Activated gamma-delta T cell treated with anti-CD3 and anti-CD28 coated beads, Interleukin-2, amount 50 U/mL, for 16 hours (primary cell): ENCODE results near the gene EMX2.
"Not testable (repeated sequence)": the region's sequence is repeated elsewhere in the genome, so short reads cannot be mapped to it uniquely, and the experiment has no call there.

Experiments used
- DNase-seq: peaks from one replicate; pipeline ENCODE4 v3.0.0-alpha.2; 2020; ENCODE audit warnings: low read depth

EMX2 gene

DNA sequence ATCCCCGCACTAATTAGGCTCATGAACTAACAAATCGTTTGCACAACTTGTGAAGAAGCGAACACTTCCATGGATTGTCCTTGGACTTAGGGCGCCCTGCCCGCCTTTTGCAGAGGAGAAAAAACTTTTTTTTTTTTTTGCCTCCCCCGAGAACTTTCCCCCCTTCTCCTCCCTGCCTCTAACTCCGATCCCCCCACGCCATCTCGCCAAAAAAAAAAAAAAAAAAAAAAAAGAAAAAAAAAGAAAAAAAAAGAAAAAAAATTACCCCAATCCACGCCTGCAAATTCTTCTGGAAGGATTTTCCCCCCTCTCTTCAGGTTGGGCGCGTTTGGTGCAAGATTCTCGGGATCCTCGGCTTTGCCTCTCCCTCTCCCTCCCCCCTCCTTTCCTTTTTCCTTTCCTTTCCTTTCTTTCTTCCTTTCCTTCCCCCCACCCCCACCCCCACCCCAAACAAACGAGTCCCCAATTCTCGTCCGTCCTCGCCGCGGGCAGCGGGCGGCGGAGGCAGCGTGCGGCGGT is at the start of gene EMX2:
EMX2 (plus strand) TSS at position 41 of the 519 bp plus-strand sequence. CDS start 522 bp downstream, outside the sequence.
- DNase-seq: no peak

DNA sequence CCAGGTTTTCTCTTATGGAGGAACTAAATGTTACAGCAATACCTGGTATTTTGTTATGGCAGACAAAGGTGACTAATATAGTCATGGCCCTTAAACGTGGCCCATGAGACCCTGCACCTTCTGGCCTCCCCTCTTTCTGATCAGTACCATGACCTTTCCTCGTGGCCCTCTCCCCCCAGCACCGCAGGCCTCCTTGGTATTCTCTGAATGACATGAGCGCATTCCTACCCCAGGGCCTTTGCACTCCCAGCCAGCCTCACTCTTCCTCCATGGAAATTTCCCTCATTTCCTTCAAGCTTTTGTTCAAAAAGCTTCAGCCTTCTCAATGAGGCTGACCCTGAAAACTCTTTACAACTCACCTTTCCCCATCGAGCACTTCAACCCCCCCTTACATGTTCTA is 46.5 kb upstream of the EMX2 start:
- no peak for DNase-seq

DNA sequence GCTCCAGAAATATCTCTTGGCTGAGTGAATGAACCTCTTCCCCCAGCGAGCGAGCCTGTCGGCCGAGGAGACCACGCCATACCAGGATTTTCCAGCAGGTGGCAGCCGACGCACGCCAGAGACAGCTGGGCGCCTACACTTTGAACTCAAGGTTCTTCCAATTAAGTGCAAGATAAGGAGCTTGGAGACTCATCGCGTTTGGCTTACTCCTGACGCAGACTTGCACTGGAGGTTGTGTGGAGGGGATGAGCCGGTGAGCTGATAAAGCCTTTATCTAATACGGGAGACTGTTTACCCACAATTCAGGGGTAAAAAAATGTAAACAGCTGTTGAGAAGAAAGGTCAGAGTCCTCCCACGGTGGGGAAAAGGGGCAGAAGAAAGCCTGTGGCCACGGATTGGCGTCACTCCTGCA is 45.9 kb upstream of the EMX2 start:
- DNase-seq: peak; percentile 53

DNA sequence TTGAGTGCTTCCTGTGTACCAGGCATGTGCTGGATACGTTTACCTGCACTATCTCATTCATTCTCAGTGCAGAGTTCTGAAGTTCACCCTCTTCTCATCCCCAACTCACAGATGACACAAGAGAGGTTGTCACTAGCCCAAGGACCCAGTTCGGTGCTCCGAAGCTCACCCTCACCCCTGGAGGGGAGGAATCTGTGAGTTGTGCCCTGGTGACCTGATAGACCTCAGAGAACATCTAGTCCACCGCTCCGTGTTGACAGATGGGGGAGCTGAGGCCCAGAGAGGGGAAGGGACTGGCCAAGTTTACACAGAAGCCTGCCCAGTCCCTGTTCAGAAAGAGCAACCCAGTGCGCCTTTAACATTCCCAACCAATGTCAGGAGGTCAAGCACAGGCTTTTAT is 44.8 kb upstream of the EMX2 start:
- DNase-seq: no peak

GRCh38 chr10:117499248-117500105 is 43.1 kb upstream of the EMX2 start:
- no peak for DNase-seq

DNA sequence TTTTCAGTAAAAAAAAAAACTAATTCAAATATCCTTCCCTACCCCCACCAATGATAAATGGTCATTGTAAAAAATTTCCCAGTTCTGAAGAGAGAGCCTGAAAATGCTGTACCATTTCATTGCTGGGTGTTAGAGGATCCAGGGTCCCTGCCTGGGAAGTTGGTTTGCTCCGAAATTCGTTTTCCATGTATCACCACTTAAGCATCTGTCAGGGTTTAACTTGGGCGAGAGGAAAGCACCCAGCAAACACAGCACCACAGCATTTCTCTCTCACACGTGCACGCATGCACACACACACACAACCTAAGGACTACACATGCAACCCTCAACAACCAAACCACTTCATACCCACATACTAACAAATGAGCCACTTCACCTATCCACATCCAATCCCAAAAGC is 42.1 kb upstream of the EMX2 start:
- no peak for DNase-seq

GRCh38 chr10:117501460-117502035 is 41.0 kb upstream of the EMX2 start:
- no peak for DNase-seq

- no peak for DNase-seq
Measured at GRCh38 chr10:117502421-117503243, 39.9 kb upstream of the EMX2 start.

- no peak for DNase-seq
Measured at GRCh38 chr10:117503244-117504205, 39.0 kb upstream of the EMX2 start.

GRCh38 chr10:117504562-117504961 is 38.0 kb upstream of the EMX2 start:
- no peak for DNase-seq

GRCh38 chr10:117507081-117507480 is 35.5 kb upstream of the EMX2 start:
- not testable (repeated sequence) for DNase-seq

GRCh38 chr10:117509573-117509972 is 33.0 kb upstream of the EMX2 start:
- DNase-seq: no peak

GRCh38 chr10:117511601-117512390 is 30.8 kb upstream of the EMX2 start:
- no peak for DNase-seq

DNA sequence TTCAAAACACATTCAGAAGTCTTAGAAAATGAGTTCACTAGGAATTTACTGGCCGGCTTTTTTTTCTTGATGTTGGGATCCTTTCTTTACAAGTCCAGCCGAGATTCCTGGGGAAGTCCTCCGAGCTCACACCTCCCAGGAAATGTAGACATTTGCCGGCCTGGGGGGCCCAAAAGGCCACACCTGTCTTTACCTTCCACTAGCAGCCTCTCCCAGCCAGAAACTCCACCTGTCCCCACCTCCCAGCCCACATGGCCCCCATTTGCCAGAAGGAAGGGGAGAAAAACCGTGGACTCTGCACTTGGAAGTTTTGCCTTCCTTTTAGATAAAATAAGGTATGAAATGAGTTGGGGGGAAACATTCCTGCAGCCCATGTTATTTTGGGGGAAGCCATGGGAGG is 27.6 kb upstream of the EMX2 start:
- DNase-seq: no peak

DNA sequence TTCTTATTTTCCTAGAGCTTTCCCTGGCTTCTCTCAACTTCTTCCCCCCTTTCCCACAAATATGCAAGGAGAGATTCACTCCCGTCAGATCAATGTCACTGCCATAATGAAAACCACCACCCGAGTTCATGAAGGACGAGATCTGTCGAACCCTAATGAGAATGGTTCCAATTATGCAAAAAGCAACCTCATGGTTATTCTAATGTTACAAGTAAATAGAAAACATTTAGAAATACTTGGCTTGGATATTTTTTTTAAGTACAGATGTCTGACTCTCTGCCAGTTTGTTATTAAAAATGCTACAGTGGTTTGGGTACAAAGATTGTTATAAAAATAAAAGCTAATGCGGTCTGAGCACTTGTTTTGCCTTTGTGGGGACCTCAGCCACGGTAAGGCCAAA is 25.9 kb upstream of the EMX2 start:
- no peak for DNase-seq

DNA sequence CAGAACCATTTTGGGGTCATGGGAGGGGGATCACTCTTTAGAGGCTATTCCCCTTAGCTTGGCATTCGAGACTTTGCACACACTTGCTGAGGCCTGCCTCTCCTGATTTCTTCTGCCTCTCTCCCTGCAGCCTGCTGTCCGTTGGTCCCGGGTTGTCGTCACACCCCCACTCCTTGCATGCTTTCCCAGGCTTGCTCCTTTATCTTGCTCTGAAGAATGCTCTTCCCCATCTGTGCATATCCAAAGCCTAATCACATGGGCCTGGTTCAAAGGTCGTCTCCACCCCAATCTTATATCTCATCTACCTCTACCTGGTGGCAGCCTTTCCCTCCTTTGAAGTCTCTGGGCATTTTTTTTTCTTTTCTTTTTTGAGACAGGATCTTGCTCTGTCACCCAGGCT is 24.3 kb upstream of the EMX2 start:
- DNase-seq: no peak

DNA sequence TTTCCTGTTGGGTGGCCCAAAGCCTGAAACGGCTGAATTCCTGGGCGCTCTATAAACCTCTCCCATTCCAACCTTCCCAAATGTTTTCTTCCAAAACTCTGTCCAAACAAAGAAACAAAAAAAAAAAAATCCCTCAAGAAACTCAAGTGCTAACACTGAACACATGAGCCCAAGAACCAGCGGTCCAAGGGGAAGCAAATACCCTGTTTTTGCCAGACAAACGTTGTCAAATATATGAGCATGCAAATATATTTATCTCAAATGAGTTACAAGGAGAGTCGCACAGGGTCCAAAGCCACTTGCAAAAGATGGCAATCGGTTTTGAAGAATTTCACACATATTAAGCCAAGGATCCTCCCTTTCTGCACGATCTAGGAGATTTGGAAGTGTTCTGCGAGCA is 23.3 kb upstream of the EMX2 start:
- DNase-seq: no peak

DNA sequence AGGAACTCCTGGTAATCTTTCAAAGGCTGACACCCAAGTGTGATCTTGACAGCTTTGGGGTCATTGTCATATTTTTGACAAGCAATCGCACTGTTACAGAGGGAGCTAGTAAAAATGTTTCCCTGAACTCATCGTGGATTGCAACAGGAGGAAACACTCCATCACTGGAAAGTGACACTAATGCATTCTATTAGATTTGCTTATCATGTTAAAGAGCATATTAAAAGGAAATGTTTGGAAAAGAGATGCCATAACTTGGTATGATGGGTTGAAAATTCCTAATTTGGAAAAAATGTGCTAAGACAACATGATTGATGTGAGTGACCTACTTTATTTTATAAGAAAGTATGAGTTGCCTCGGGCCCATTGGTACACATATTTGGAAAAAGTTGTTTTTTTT is 22.7 kb upstream of the EMX2 start:
- no peak for DNase-seq

DNA sequence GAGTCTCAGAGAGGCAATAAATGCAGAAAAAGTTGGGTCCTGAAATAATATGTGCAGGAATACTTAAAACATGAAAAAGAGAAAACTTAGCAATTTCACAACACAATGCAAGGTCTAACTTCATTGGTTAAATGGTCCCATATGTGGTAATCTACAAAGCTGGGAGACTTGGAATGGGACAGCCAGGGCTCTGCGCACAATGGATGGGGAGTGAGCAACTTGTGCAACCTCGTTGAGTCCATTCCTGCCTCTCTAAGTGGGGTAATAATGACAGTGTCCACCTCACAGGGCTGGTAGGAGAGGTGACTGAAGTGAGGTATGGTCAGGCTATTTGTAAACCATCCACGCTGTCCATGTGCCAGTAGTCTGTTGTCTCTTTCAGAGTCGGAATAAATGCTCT is 11.8 kb upstream of the EMX2 start:
- DNase-seq: no peak

DNA sequence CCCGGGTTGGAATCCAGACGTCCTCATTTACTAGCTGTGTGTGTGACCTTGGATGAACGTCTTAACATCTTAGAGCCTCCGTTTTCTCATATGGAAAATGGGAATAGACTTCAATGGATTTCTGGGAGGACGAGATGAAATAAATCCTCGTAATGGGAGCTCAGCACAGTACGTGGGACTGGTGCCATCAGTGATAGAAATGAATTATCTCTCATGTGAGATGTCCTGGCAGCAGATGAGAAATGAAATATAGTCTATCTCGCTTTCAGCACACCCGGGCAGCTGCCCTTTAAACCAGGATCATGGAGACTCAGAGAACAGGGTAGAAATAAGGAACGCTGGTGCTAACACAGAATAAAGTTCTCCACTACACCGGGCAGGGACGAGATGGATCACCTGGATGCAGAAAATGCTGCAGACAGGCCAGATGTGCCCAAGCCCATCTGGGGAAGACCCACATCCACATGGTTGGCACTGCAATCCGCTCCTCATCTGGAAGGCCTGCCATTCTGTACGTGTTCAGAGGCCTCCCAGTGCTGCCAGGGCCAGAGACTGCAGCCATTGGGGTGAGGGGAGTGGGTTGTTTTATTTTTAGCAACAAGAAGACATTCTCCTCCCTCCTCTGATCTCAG is 11.1 kb upstream of the EMX2 start:
- DNase-seq: no peak
